ENCODE results near the gene AGMAT. TPM values are rescaled to one million over a fixed set of nuclear protein-coding genes. Genes with fewer than 3 reads are reported as not detected.
A peak's percentile ranks its signal among the peaks of the same experiment; 100 is the strongest.

The AGMAT gene
- total RNA-seq, 1 donor from 2014 or later, result 0.75 TPM

DNA sequence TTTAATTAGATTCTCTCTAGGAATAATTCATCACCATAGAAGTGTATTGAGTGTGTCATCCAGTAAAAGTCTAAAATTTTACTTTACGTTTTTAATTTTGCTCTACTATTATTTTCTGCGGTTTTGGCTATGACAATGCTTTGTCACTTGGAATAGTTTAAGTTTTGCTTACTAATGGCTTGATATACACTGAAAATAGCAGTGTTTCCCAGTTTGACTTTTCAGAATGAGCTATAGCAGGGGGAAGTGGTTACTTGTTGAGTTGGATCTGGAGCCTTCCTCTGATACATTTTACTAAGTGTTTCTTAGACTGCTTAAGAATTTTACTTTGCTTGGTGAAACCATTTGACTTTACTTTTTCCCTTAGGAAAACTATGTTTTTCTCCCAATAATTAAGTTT, 53.2 kb downstream of the AGMAT start:
- H3K27me3 ChIP-seq (ENCODE audit: control insufficient read depth, insufficient read depth, low read length), result no peaks in the 10 kb centered on the region
- H3K4me3 ChIP-seq (ENCODE audit: low read depth, low read length), result no peak overlapping the region
- DNase-seq (ENCODE audit: low read depth), result no peak
- no peaks in the 10 kb centered on the region for H3K36me3 ChIP-seq (ENCODE audit: control insufficient read depth, insufficient read depth, low read length)
- TF ChIP-seq, protein P1, sequence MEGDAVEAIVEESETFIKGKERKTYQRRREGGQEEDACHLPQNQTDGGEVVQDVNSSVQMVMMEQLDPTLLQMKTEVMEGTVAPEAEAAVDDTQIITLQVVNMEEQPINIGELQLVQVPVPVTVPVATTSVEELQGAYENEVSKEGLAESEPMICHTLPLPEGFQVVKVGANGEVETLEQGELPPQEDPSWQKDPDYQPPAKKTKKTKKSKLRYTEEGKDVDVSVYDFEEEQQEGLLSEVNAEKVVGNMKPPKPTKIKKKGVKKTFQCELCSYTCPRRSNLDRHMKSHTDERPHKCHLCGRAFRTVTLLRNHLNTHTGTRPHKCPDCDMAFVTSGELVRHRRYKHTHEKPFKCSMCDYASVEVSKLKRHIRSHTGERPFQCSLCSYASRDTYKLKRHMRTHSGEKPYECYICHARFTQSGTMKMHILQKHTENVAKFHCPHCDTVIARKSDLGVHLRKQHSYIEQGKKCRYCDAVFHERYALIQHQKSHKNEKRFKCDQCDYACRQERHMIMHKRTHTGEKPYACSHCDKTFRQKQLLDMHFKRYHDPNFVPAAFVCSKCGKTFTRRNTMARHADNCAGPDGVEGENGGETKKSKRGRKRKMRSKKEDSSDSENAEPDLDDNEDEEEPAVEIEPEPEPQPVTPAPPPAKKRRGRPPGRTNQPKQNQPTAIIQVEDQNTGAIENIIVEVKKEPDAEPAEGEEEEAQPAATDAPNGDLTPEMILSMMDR (IDR thresholded peaks at IDR 0.05; ENCODE audit: insufficient read depth, low read length, poor library complexity, severe bottlenecking), result no peak

DNA sequence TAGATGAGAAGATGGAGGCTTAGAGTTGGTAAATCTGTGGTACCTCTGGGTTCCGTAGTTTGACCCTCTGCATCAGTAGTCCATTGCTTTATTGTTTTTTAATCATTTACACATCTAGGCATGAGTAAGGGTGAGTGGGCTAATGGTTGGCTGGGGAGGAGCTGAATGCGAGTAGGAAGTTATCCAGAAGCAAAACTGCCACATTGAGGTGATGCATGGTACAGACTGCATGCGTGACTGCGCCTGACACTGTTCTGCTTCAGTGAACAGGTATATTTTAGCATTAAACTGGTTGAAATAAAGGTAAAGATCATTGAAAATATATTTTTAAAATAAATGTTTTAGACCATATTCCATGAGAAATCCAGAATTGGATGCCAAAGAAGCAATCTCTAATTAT, 53.8 kb downstream of the AGMAT start:
- Histone ChIP-seq H3K4me3 (ENCODE audit: low read depth, low read length) (no peak overlapping the region), H3K36me3 (ENCODE audit: control insufficient read depth, insufficient read depth, low read length) (no peaks in the 10 kb centered on the region), H3K27me3 (ENCODE audit: control insufficient read depth, insufficient read depth, low read length) (no peaks in the 10 kb centered on the region)
- TF ChIP-seq, protein P1 (IDR thresholded peaks at IDR 0.05; ENCODE audit: insufficient read depth, low read length, poor library complexity, severe bottlenecking), result no peak
- DNase-seq (ENCODE audit: low read depth), result no peak

DNA sequence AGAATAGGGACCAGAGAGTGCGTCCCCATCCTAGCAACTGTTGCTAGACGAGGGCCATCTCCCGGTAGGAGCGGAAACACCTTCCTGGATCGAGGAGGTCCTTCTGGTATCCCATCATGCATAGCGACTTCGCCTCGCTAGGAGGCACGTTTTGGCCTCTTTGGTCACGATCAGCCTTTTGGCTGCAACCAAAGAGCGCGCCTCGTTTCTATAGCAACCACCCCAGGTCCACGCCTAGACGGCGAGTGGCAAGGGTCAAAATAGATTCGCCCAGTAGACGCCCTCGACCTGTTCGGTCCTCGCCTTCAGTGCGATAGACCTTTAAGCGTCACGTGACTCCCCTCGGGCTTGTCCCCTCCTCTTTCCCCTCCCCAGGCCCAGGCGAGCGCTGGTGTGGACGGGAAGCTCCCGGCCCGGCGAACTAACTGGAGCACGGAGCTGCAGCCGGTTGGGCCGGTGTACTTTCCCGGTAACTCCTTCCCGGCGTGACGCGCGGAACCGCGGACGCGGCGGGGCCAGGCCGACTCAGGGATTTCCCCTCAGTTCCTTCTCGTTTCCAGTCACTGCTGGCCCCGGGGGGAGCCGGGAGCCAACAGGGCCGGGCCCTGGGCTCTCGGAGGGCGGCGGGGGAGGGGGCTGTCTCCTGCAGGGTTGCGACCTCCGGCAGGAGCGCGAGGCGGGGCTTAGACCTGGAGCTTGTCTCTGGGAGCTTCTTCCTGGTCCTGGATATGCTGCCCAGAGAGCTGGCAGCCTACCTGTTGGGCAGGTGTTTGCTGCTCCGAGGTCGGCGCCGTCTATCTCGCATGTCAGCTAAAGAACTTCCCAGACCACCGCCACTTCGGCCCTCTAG, 58.1 kb downstream of the AGMAT start, which contains the start of gene DNAJC16:
DNAJC16 (plus strand) TSS at position 359 of the 850 bp plus-strand sequence. CDS start 2,258 bp downstream, outside the sequence.
- peak; percentile 100 for DNase-seq (ENCODE audit: low read depth)

DNA sequence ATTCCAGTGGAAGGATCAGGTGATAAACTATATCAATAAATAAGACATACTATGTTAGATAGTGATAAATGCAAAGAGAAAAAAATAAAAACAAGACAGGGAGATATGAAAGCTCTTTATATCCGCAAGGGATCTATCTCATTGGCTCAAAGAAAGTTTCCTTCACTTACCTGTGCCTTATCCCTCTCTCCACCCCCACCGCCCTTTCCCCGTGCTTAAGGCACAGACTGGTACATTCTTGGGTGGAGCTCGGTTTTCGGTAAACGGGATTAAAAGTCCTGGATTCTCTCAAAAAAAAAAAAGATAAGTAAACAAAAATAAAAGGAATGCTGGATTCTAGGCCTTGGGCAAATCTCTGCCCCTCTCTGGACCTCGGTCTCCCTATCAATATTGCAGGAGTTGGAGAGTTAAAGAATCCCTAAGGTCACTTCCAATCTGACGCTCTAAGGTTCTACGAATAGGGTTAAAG, 58.8 kb downstream of the AGMAT start:
- Histone ChIP-seq H3K4me3 (ENCODE audit: low read depth, low read length) (peak overlapping the region; percentile 86), H3K27me3 (ENCODE audit: control insufficient read depth, insufficient read depth, low read length) (no peaks in the 10 kb centered on the region), H3K36me3 (ENCODE audit: control insufficient read depth, insufficient read depth, low read length) (no peaks in the 10 kb centered on the region)
- TF ChIP-seq, protein P1 (IDR thresholded peaks at IDR 0.05; ENCODE audit: insufficient read depth, low read length, poor library complexity, severe bottlenecking), result no peak
- DNase-seq (ENCODE audit: low read depth), result no peak

More for the DNA sequence above, 58.1 kb downstream of the AGMAT start, which contains the start of gene DNAJC16:
- TF ChIP-seq, protein P1 (IDR thresholded peaks at IDR 0.05; ENCODE audit: insufficient read depth, low read length, poor library complexity, severe bottlenecking), result peak; percentile 23
- H3K36me3 ChIP-seq (ENCODE audit: control insufficient read depth, insufficient read depth, low read length), result no peaks in the 10 kb centered on the region
- H3K4me3 ChIP-seq (ENCODE audit: low read depth, low read length), result peak within 1 kb of the TSS; percentile 86
- no peaks in the 10 kb centered on the region for H3K27me3 ChIP-seq (ENCODE audit: control insufficient read depth, insufficient read depth, low read length)

DNA sequence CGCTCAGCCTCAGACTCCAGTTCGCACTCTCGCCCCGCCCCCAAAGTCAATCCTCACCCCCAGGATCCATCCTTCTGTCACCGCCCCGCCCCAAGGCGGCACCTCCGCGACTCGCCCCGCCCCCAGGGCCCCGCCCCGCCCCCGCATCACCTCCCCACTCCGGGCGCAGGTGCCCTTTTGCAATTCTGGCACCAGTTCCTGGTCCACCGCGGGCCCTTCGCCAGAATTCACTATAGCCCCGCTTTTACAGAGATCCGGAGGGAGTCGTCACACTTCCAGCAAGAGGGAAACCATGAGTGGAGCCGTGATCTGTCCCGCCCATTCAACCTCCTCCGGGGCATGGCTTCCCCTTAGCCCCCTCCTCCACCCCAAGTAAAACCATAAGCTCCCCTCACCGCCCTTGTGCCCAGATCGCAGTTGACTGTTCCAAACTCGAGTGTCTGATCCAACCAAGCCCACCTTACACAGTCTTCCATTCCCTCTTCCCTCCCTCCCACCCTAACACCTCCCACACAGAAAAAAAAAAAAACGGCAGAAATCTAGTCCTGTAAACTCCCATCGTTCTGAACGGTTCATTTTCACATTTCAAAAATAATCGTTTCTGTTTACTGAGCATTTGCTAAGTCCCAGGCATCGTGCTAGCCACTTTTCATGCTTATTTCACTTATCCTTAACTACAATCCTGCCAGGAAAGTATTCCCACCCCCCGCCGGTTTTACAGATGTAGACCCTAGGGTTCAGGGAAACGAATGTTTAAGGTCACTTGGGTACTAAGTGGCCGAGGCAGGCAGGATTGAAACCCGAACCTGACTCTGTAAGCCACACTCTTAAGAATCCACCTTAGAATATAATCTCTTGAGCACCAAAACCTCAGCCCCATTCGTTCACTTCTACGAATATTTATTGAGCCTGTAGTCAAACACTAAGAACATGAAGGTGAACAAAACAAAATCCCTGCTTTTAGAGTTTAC, 59.5 kb downstream of the AGMAT start:
- peak overlapping the region; percentile 86 for H3K4me3 ChIP-seq (ENCODE audit: low read depth, low read length)
- TF ChIP-seq, protein P1 (IDR thresholded peaks at IDR 0.05; ENCODE audit: insufficient read depth, low read length, poor library complexity, severe bottlenecking), result no peak
- no peaks in the 10 kb centered on the region for H3K27me3 ChIP-seq (ENCODE audit: control insufficient read depth, insufficient read depth, low read length)
- no peaks in the 10 kb centered on the region for H3K36me3 ChIP-seq (ENCODE audit: control insufficient read depth, insufficient read depth, low read length)
- DNase-seq (ENCODE audit: low read depth), result no peak
